Spleen (tissue), 7 donors: Measurements from ENCODE around the gene AP1B1.

ENCODE experiments used
- POLR2A ChIP-seq, 3 donors: fragments of 450-650 bp; IDR thresholded peaks; one replicate each; pipeline ENCODE4 v1.5.1; 2017; ENCODE audit warnings: antibody characterized with exemption in 3 of 3, mild to moderate bottlenecking in 1 of 3
- POLR2AphosphoS5 ChIP-seq, 3 donors: sonication (generic); formaldehyde crosslinking; IDR thresholded peaks; one replicate each; pipeline ENCODE4 v1.5.1; 2017; ENCODE audit warnings: antibody characterized with exemption in 3 of 3
- TF ChIP-seq, protein P1 (sequence below), 11 experiments: fragments of 200-600 bp in 7 of 11; fragments of 450-650 bp in 4 of 11; sonication (generic) in 4 of 11; IDR thresholded peaks in 8 of 11; conservative IDR thresholded peaks in 3 of 11; 1 replicate in 7 of 11; 2 replicates in 4 of 11; pipeline versions ENCODE4 v1.4.0 to v1.8.0; 2016 to 2021; ENCODE audit warnings: antibody characterized with exemption in 11 of 11, inconsistent platforms in 4 of 11, mild to moderate bottlenecking in 1 of 11
- donor health status: DM: no; HTN: no; CAD: no; lungs with moderate emphysema.
- donor health status: DM: no; HTN: no; CAD: no.
- donor health status: DM: no; HTN: no; CAD: no.

DNA sequence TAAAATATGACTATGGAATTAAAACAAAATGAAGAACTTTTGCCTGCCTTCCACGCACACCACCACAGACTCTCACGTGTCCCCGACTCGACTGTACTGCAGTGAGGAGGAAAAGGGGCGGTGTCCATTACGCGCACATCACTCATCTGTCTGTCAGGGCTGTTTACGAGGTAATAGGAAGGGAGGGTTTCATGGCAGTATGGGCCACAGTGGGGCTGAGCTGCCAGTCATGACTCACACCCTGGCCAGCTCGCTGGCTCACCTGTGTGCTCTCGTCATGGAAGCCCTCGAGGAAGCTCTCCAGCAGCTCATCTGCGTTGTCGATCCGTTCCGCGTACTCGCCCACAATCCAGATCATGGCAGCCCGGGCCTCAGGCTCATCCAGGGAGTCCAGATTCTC is 39.4 kb downstream of the AP1B1 start:
- TF ChIP-seq POLR2AphosphoS5 (IDR thresholded peaks at IDR 0.05) (peak in 1 of 3 donors; percentile 26), POLR2A (IDR thresholded peaks at IDR 0.05) (no peak)
- TF ChIP-seq, protein P1, sequence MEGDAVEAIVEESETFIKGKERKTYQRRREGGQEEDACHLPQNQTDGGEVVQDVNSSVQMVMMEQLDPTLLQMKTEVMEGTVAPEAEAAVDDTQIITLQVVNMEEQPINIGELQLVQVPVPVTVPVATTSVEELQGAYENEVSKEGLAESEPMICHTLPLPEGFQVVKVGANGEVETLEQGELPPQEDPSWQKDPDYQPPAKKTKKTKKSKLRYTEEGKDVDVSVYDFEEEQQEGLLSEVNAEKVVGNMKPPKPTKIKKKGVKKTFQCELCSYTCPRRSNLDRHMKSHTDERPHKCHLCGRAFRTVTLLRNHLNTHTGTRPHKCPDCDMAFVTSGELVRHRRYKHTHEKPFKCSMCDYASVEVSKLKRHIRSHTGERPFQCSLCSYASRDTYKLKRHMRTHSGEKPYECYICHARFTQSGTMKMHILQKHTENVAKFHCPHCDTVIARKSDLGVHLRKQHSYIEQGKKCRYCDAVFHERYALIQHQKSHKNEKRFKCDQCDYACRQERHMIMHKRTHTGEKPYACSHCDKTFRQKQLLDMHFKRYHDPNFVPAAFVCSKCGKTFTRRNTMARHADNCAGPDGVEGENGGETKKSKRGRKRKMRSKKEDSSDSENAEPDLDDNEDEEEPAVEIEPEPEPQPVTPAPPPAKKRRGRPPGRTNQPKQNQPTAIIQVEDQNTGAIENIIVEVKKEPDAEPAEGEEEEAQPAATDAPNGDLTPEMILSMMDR (IDR thresholded peaks at IDR 0.05 in 8 of 11, conservative IDR thresholded peaks at IDR 0.05 in 3 of 11), result no peak
